Measurements from ENCODE around the gene CPNE1.

DNA sequence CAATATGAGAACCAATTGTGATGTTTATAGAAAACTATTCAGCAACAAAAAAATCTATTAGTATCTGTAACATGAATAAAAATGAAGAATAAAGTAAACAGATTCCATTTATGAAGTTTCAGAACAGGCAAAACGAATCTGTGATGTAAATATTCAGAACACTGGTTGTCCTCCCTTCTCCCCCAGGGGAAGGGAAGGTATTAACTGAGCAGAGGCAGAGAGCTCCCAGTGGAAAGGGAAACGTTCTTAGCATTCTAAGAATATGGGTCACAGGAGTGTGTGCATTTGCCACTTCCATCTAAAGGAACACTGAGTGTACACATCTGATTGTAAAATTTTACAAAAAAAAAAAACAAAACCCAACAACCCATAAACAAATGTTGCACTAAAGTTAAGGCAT lies 25.9 kb downstream of the CPNE1 start:
- TF ChIP-seq, protein P1, sequence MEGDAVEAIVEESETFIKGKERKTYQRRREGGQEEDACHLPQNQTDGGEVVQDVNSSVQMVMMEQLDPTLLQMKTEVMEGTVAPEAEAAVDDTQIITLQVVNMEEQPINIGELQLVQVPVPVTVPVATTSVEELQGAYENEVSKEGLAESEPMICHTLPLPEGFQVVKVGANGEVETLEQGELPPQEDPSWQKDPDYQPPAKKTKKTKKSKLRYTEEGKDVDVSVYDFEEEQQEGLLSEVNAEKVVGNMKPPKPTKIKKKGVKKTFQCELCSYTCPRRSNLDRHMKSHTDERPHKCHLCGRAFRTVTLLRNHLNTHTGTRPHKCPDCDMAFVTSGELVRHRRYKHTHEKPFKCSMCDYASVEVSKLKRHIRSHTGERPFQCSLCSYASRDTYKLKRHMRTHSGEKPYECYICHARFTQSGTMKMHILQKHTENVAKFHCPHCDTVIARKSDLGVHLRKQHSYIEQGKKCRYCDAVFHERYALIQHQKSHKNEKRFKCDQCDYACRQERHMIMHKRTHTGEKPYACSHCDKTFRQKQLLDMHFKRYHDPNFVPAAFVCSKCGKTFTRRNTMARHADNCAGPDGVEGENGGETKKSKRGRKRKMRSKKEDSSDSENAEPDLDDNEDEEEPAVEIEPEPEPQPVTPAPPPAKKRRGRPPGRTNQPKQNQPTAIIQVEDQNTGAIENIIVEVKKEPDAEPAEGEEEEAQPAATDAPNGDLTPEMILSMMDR (IDR thresholded peaks at IDR 0.05 in 4 of 5, conservative IDR thresholded peaks at IDR 0.05 in 1 of 5): no peak
- no peak for TF ChIP-seq POLR2A (IDR thresholded peaks at IDR 0.05)
